Caco-2 (cell line): ENCODE data around the gene MDFIC2. TPM values are rescaled to one million over a fixed set of nuclear protein-coding genes. Genes with fewer than 3 reads are reported as not detected.

Experiments used
- BruUV-seq: library from RNA; stranded (reverse); fragments of 400-500 nt; replicated peaks from 2 replicates; lab custom pipeline; 2021; lab: Mats Ljungman, UMichigan
- CTCF ChIA-PET: fragments of 300-600 bp; sonication (Branson Sonifier 250); formaldehyde crosslinking; loops from one replicate; lab custom pipeline; 2022; ENCODE audit warnings: antibody characterized with exemption; lab: Charles Lee
- POLR2A ChIA-PET: fragments of 300-600 bp; sonication (Branson Sonifier 250); formaldehyde crosslinking; loops from one replicate; lab custom pipeline; 2022; ENCODE audit warnings: antibody characterized with exemption; lab: Charles Lee
- DNase-seq, 2 experiments: peaks; one replicate each; pipeline versions ENCODE4 v3.0.0 to v3.0.0-alpha.2; 2020 to 2022
- H3K27me3 ChIP-seq: replicated peaks from 2 replicates; pipeline ENCODE4 v1.6.0; 2011; ENCODE audit warnings: low read length; ENCODE audit not compliant: control insufficient read depth, insufficient read depth
- H3K36me3 ChIP-seq: 2 replicates; pipeline ENCODE4 v1.5.1; 2011; ENCODE audit warnings: low read length; ENCODE audit not compliant: control insufficient read depth, insufficient read depth
- H3K4me1 ChIP-seq: fragments of 250-450 bp; sonication (Bioruptor Pico); 2 replicates; pipeline ENCODE4 v1.5.1; 2020; ENCODE audit warnings: mild to moderate bottlenecking
- H3K4me3 ChIP-seq: 2 replicates; pipeline ENCODE4 v1.5.1; 2011; ENCODE audit warnings: low read depth, mild to moderate bottlenecking, control low read depth, low read length
- H3K9me3 ChIP-seq: fragments of 250-450 bp; sonication (Bioruptor Pico); 2 replicates; pipeline ENCODE4 v1.5.1; 2020; ENCODE audit warnings: mild to moderate bottlenecking, moderate library complexity
- H3K27ac Mint-ChIP-seq: one replicate; pipeline ENCODE4 v1.8.0; 2022; ENCODE audit warnings: mixed read lengths; ENCODE audit not compliant: unreplicated experiment
- H3K27me3 Mint-ChIP-seq: one replicate; pipeline ENCODE4 v1.8.0; 2022; ENCODE audit warnings: mixed read lengths; ENCODE audit not compliant: insufficient read depth, unreplicated experiment
- H3K36me3 Mint-ChIP-seq: one replicate; pipeline ENCODE4 v1.8.0; 2022; ENCODE audit warnings: mild to moderate bottlenecking, mixed read lengths; ENCODE audit not compliant: insufficient read depth, unreplicated experiment
- H3K4me1 Mint-ChIP-seq: one replicate; pipeline ENCODE4 v1.8.0; 2022; ENCODE audit warnings: low read depth, mixed read lengths; ENCODE audit not compliant: unreplicated experiment
- H3K4me3 Mint-ChIP-seq: one replicate; pipeline ENCODE4 v1.8.0; 2022; ENCODE audit warnings: mild to moderate bottlenecking, moderate library complexity, mixed read lengths; ENCODE audit not compliant: unreplicated experiment
- H3K9me3 Mint-ChIP-seq: one replicate; pipeline ENCODE4 v1.8.0; 2022; ENCODE audit warnings: mixed read lengths; ENCODE audit not compliant: unreplicated experiment
- CTCF ChIP-seq, 2 experiments: fragments of 200-600 bp in 1 of 2; IDR thresholded peaks; 1 replicate in 1 of 2; 2 replicates in 1 of 2; pipeline versions ENCODE4 v1.5.1 to v1.8.0; 2011 to 2022; ENCODE audit warnings: antibody characterized with exemption in 1 of 2, control low read depth in 1 of 2, inconsistent platforms in 1 of 2, low read depth in 1 of 2, low read length in 1 of 2, mild to moderate bottlenecking in 1 of 2, moderate library complexity in 1 of 2; ENCODE audit not compliant: insufficient read depth in 1 of 2, severe bottlenecking in 1 of 2, unreplicated experiment in 1 of 2
- intact Hi-C: fragments of 100-400 bp; cut with micrococcal nuclease; formaldehyde crosslinking; loops from one replicate; pipeline ENCODE4 v1.10.0; 2022; ENCODE audit not compliant: unreplicated experiment
- total RNA-seq: library from RNA; stranded (reverse); gene quantifications from 2 replicates; pipeline ENCODE4 v1.2.3, GENCODE V29; 2022

MDFIC2 gene
- total RNA-seq, 1 experiment from 2014 or later, result not detected

- Mint-ChIP-seq H3K27ac (no peak overlapping the region), H3K4me3 (no peak overlapping the region), H3K9me3 (no peaks in the 10 kb centered on the region), H3K4me1 (no peaks in the 10 kb centered on the region), H3K27me3 (peaks cover 3% of the 10 kb centered on the region), H3K36me3 (no peaks in the 10 kb centered on the region)
- TF ChIP-seq CTCF (IDR thresholded peaks at IDR 0.05; ENCODE audit: insufficient read depth in 1 of 2, low read depth in 1 of 2, low read length in 1 of 2, severe bottlenecking in 1 of 2, unreplicated experiment in 1 of 2), result no peak
- Histone ChIP-seq H3K4me3 (no peak overlapping the region), H3K4me1 (no peaks in the 10 kb centered on the region), H3K27me3 (no peaks in the 10 kb centered on the region), H3K9me3 (no peaks in the 10 kb centered on the region), H3K36me3 (no peaks in the 10 kb centered on the region)
- intact Hi-C loops, result no loop called here
- no peak for DNase-seq
- CTCF ChIA-PET, result no interaction called here
- no TSS peak for BruUV-seq
- POLR2A ChIA-PET, result no interaction called here
Measured at GRCh38 chr3:70227437-70227836, 85.0 kb downstream of the MDFIC2 start.

GRCh38 chr3:70225146-70225545 lies 87.3 kb downstream of the MDFIC2 start:
- Mint-ChIP-seq H3K36me3 (no peaks in the 10 kb centered on the region), H3K4me1 (no peaks in the 10 kb centered on the region), H3K27ac (no peak overlapping the region), H3K4me3 (no peak overlapping the region), H3K27me3 (peaks cover 3% of the 10 kb centered on the region), H3K9me3 (no peaks in the 10 kb centered on the region)
- Histone ChIP-seq H3K4me3 (no peak overlapping the region), H3K9me3 (no peaks in the 10 kb centered on the region), H3K27me3 (no peaks in the 10 kb centered on the region), H3K36me3 (no peaks in the 10 kb centered on the region), H3K4me1 (no peaks in the 10 kb centered on the region)
- BruUV-seq, result no TSS peak
- intact Hi-C loops, result no loop called here
- no peak for DNase-seq
- ChIA-PET CTCF (no interaction called here), POLR2A (no interaction called here)
- no peak for TF ChIP-seq CTCF (IDR thresholded peaks at IDR 0.05; ENCODE audit: insufficient read depth in 1 of 2, low read depth in 1 of 2, low read length in 1 of 2, severe bottlenecking in 1 of 2, unreplicated experiment in 1 of 2)

- no TSS peak for BruUV-seq
- ChIA-PET POLR2A (no interaction called here), CTCF (no interaction called here)
- intact Hi-C loops, result no loop called here
- peaks cover 3% of the 10 kb centered on the region for H3K27me3 Mint-ChIP-seq
- TF ChIP-seq CTCF (IDR thresholded peaks at IDR 0.05; ENCODE audit: insufficient read depth in 1 of 2, low read depth in 1 of 2, low read length in 1 of 2, severe bottlenecking in 1 of 2, unreplicated experiment in 1 of 2), result no peak
- no peaks in the 10 kb centered on the region for H3K4me1 Mint-ChIP-seq
- H3K4me3 ChIP-seq, result no peak overlapping the region
- H3K27ac Mint-ChIP-seq, result no peak overlapping the region
- H3K27me3 ChIP-seq, result no peaks in the 10 kb centered on the region
- no peak for DNase-seq
- no peaks in the 10 kb centered on the region for H3K36me3 ChIP-seq
- no peaks in the 10 kb centered on the region for H3K9me3 ChIP-seq
- H3K4me1 ChIP-seq, result no peaks in the 10 kb centered on the region
- no peak overlapping the region for H3K4me3 Mint-ChIP-seq
- H3K9me3 Mint-ChIP-seq, result no peaks in the 10 kb centered on the region
- no peaks in the 10 kb centered on the region for H3K36me3 Mint-ChIP-seq
Measured at GRCh38 chr3:70224337-70224736, 88.1 kb downstream of the MDFIC2 start.
